Left lung (tissue), 10 donors: Measurements from ENCODE around the gene SERP2. TPM values are rescaled to one million over a fixed set of nuclear protein-coding genes. Genes with fewer than 3 reads are reported as not detected.

Source experiments
- ATAC-seq: fragments of 200-7000 bp; cut with Tn5 transposase; one replicate; pipeline ENCODE4 v1.9.1; 2020; ENCODE audit warnings: moderate library complexity
- DNase-seq, 4 donors: peaks; one replicate each; pipeline ENCODE4 v3.0.0-alpha.2; 2013 to 2020
- H3K27ac ChIP-seq, 2 donors: fragments of 200-600 bp; sonication (generic) in 1 of 2; one replicate each; pipeline versions ENCODE4 v1.5.0 to v1.8.0; 2020 to 2021
- H3K27me3 ChIP-seq, 2 donors: fragments of 200-600 bp; sonication (generic) in 1 of 2; one replicate each; pipeline versions ENCODE4 v1.5.0 to v1.8.0; 2020 to 2021
- H3K36me3 ChIP-seq, 2 donors: fragments of 200-600 bp; sonication (generic) in 1 of 2; one replicate each; pipeline versions ENCODE4 v1.5.0 to v1.8.0; 2020 to 2021
- H3K4me1 ChIP-seq, 2 donors: fragments of 200-600 bp; one replicate each; pipeline ENCODE4 v1.8.0; 2021
- H3K4me3 ChIP-seq, 2 donors: fragments of 200-600 bp; sonication (generic) in 1 of 2; one replicate each; pipeline versions ENCODE4 v1.5.0 to v1.8.0; 2020 to 2021; ENCODE audit warnings: mild to moderate bottlenecking in 1 of 2
- H3K9me3 ChIP-seq, 2 donors: fragments of 200-600 bp; sonication (generic) in 1 of 2; one replicate each; pipeline versions ENCODE4 v1.5.0 to v1.8.0; 2020 to 2021
- CTCF ChIP-seq, 2 donors: fragments of 200-600 bp; sonication (generic) in 1 of 2; IDR thresholded peaks; one replicate each; pipeline versions ENCODE4 v1.5.0 to v1.8.0; 2021; ENCODE audit warnings: antibody characterized with exemption in 2 of 2
- intact Hi-C, 2 donors: fragments of 100-400 bp; cut with DNase I; formaldehyde crosslinking; loops; one replicate each; pipeline versions ENCODE4 v1.11.2 to v1.14.2; 2022
- polyA plus RNA-seq, 6 donors: library from polyadenylated mRNA; unstranded; fragments of 120-200 nt; gene quantifications; one replicate each; pipeline ENCODE4 v1.2.1, GENCODE V29; 2013; ENCODE audit not compliant: insufficient read length in 6 of 6
- total RNA-seq, 2 donors: library from RNA; stranded (reverse); fragmentation: NEBNext Ultra II Directional; extraction: Animal tissue kit (Norgen Biotek cat#: 25700); gene quantifications; one replicate each; pipeline ENCODE4 v1.2.1, GENCODE V29; 2021
- donor health status: DM: no; HTN: yes; CAD: no.
- donor health status: DM: no; HTN: no; CAD: no.

SERP2 gene
- total and polyA plus RNA-seq, 8 donors = 1.9 to 9.8 (median 9.1) TPM

DNA sequence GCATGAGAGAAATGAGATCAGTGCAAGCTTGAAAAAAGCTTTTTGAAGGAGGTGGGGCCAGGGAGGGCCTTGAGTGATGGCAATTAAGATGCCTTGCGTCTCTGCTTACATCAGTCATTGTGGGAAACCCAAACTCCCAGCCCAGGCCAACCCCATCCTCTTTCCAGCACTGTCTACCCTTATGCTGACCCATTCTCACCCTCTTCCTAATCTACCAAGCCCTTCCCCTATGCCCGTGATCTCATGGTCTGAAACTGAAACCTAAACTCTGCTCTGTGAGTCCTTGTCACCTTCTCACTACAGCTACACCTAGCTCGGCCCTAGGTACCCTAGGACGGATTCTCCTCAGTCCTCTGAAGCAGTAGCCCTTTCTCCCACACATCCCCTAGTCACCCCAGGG is 36.0 kb upstream of the SERP2 start:
- Histone ChIP-seq H3K27me3 (no peaks in the 10 kb centered on the region), H3K27ac (no peak overlapping the region), H3K4me1 (no peaks in the 10 kb centered on the region), H3K4me3 (no peak overlapping the region), H3K36me3 (no peaks in the 10 kb centered on the region), H3K9me3 (no peaks in the 10 kb centered on the region)
- ATAC-seq (no peak), DNase-seq (no peak)
- no peak for TF ChIP-seq CTCF (IDR thresholded peaks at IDR 0.05)
- intact Hi-C loops = no loop called here

DNA sequence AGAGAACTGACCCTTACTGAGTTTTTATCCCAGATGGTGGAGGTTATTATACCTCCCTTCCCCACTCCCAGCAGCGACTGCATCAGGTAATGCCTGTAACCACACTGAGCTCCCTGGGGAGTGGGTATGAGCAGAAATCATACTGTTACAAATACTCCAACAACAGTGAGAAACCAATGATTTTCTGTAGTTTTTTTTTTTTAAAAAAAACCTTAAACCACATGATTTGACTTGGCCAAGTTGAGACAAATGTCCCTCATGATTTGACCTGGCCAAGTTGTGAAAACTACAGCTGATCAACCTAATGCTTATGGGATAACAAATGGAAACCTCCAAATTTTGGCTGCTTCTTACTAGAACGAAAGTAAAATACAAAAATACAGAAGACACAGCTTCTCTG is 33.1 kb upstream of the SERP2 start:
- Histone ChIP-seq H3K9me3 (no peaks in the 10 kb centered on the region), H3K4me1 (no peaks in the 10 kb centered on the region), H3K36me3 (no peaks in the 10 kb centered on the region), H3K27me3 (no peaks in the 10 kb centered on the region), H3K27ac (no peak overlapping the region), H3K4me3 (no peak overlapping the region)
- TF ChIP-seq CTCF (IDR thresholded peaks at IDR 0.05) = no peak
- ATAC-seq (no peak), DNase-seq (no peak)
- intact Hi-C loops = no loop called here

DNA sequence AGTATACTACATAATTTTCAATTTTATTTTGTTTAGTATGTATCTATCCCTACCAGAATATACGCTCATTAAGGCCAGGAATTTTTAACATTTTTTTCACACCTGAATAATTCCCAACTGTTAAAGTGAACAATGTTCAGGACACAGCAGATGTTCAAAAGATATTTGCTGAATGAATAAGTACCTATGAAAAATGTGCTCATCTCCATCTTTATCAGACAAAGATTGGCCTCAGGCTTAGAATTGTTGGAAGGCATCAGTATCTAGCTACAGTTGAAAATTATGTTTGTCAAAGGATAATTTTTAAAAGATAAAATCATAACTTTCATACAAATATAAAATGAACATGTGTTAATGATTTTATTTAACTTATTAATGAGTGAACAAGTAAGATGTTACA is 30.9 kb upstream of the SERP2 start:
- intact Hi-C loops = no loop called here
- TF ChIP-seq CTCF (IDR thresholded peaks at IDR 0.05) = no peak
- DNase-seq (no peak), ATAC-seq (no peak)
- no peaks in the 10 kb centered on the region for H3K9me3 ChIP-seq
- no peaks in the 10 kb centered on the region for H3K27me3 ChIP-seq
- H3K36me3 ChIP-seq = no peaks in the 10 kb centered on the region
- H3K4me3 ChIP-seq = no peak overlapping the region
- no peak overlapping the region for H3K27ac ChIP-seq
- H3K4me1 ChIP-seq = no peaks in the 10 kb centered on the region

- no peak for TF ChIP-seq CTCF (IDR thresholded peaks at IDR 0.05)
- Histone ChIP-seq H3K4me1 (no peaks in the 10 kb centered on the region), H3K9me3 (no peaks in the 10 kb centered on the region), H3K4me3 (no peak overlapping the region), H3K36me3 (no peaks in the 10 kb centered on the region), H3K27ac (no peak overlapping the region), H3K27me3 (no peaks in the 10 kb centered on the region)
- no peak for ATAC-seq
- intact Hi-C loops = no loop called here
- no peak for DNase-seq
Measured at GRCh38 chr13:44346534-44346933, 27.1 kb upstream of the SERP2 start.

DNA sequence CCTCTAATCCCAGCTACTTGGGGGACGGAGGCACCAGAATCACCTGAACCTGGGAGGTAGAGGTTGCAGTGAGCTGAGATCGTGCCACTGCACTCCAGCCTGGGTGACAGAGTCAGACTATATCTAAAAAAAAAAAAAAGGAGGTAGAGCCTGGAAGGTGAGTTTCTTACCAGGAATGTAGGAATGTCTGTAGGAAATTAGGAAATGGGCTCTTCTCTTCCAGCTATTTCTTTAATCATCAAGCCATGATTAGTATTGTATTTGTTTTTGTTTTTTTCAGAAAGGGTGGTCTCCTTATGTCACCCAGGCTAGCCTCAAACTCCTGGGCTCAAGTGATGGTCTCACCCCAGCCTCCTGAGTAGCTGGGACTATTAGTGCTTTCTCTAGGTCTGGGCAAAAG is 26.3 kb upstream of the SERP2 start:
- Histone ChIP-seq H3K4me3 (no peak overlapping the region), H3K36me3 (no peaks in the 10 kb centered on the region), H3K27me3 (no peaks in the 10 kb centered on the region), H3K27ac (no peak overlapping the region), H3K4me1 (no peaks in the 10 kb centered on the region), H3K9me3 (no peaks in the 10 kb centered on the region)
- no peak for TF ChIP-seq CTCF (IDR thresholded peaks at IDR 0.05)
- intact Hi-C loops = no loop called here
- no peak for DNase-seq
- ATAC-seq = no peak
